DMS114 treated with DMSO at 0.1 percent for 48 hours (cell line): Measurements from ENCODE around the gene CABLES1.
A peak's percentile ranks its signal among the peaks of the same experiment; 100 is the strongest.
"Not testable (repeated sequence)": the region's sequence is repeated elsewhere in the genome, so short reads cannot be mapped to it uniquely, and the experiment has no call there.

Experiments used
- DNase-seq: peaks from one replicate; lab custom pipeline; 2025; ENCODE audit not compliant: unreplicated experiment; lab: John Stamatoyannopoulos, UW

Gene CABLES1

GRCh38 chr18:23109163-23109562 lies 26.1 kb upstream of the CABLES1 start:
- DNase-seq, result not testable (repeated sequence)

GRCh38 chr18:23113576-23113975 lies 21.7 kb upstream of the CABLES1 start:
- no peak for DNase-seq

- no peak for DNase-seq
Measured at GRCh38 chr18:23114171-23114881, 21.0 kb upstream of the CABLES1 start.

GRCh38 chr18:23114911-23115310 lies 20.4 kb upstream of the CABLES1 start:
- DNase-seq, result no peak

GRCh38 chr18:23115683-23116096 lies 19.6 kb upstream of the CABLES1 start:
- DNase-seq, result no peak

- no peak for DNase-seq
Measured at GRCh38 chr18:23121133-23121532, 14.2 kb upstream of the CABLES1 start.

GRCh38 chr18:23122334-23123229 lies 12.7 kb upstream of the CABLES1 start:
- no peak for DNase-seq

GRCh38 chr18:23126376-23127056 lies 8.8 kb upstream of the CABLES1 start:
- DNase-seq, result no peak

- no peak for DNase-seq
Measured at GRCh38 chr18:23127090-23127489, 8.2 kb upstream of the CABLES1 start.

GRCh38 chr18:23129355-23130002 lies 5.8 kb upstream of the CABLES1 start:
- DNase-seq, result no peak

- DNase-seq, result peak; percentile 41
Measured at GRCh38 chr18:23131693-23132319, 3.5 kb upstream of the CABLES1 start.

- peak; percentile 14 for DNase-seq
Measured at GRCh38 chr18:23133860-23134779, 1.2 kb upstream of the CABLES1 start.

GRCh38 chr18:23135550-23136325 lies 453 bp downstream of the CABLES1 start:
- no peak for DNase-seq

GRCh38 chr18:23136326-23137096 lies 1.2 kb downstream of the CABLES1 start:
- no peak for DNase-seq

- no peak for DNase-seq
Measured at GRCh38 chr18:23137097-23137635, 1.9 kb downstream of the CABLES1 start.

GRCh38 chr18:23137788-23138216 lies 2.5 kb downstream of the CABLES1 start:
- DNase-seq, result no peak

- no peak for DNase-seq
Measured at GRCh38 chr18:23138471-23138870, 3.2 kb downstream of the CABLES1 start.
